Stimulated activated naive B cell treated with anti-CD40 and anti-IgM and Interleukin-4, amounts not matched to agents 10 μg/mL and 1 μg/mL and 100 μg/mL, for 72 hours (primary cell): Measurements from ENCODE around the gene CRKL.
"Not testable (repeated sequence)": the region's sequence is repeated elsewhere in the genome, so short reads cannot be mapped to it uniquely, and the experiment has no call there.

ENCODE experiments used
- ATAC-seq, 2 donors: fragments of 150-1000 bp; cut with Tn5 transposase; replicated peaks; 2 replicates each; pipeline ENCODE4 v1.10.0; 2021; ENCODE audit warnings: moderate library complexity in 1 of 2
- DNase-seq: peaks from one replicate; pipeline ENCODE4 v3.0.0; 2021
- H3K27ac Mint-ChIP-seq: one replicate; pipeline ENCODE4 v1.8.0; 2022; ENCODE audit warnings: mild to moderate bottlenecking, mixed read lengths
- H3K27me3 Mint-ChIP-seq, 2 donors: one replicate each; pipeline ENCODE4 v1.8.0; 2022; ENCODE audit warnings: mixed read lengths in 2 of 2
- H3K36me3 Mint-ChIP-seq, 2 donors: one replicate each; pipeline ENCODE4 v1.8.0; 2022; ENCODE audit warnings: mixed read lengths in 2 of 2, mild to moderate bottlenecking in 1 of 2
- H3K4me1 Mint-ChIP-seq, 2 donors: one replicate each; pipeline ENCODE4 v1.8.0; 2022; ENCODE audit warnings: mixed read lengths in 2 of 2, mild to moderate bottlenecking in 1 of 2
- H3K4me3 Mint-ChIP-seq, 2 donors: one replicate each; pipeline ENCODE4 v1.8.0; 2022; ENCODE audit warnings: mild to moderate bottlenecking in 2 of 2, mixed read lengths in 2 of 2, moderate library complexity in 1 of 2
- H3K9me3 Mint-ChIP-seq, 2 donors: one replicate each; pipeline ENCODE4 v1.8.0; 2022; ENCODE audit warnings: mixed read lengths in 2 of 2, mild to moderate bottlenecking in 1 of 2

The CRKL gene

GRCh38 chr22:20887375-20887774 is 29.8 kb upstream of the CRKL start:
- DNase-seq (no peak), ATAC-seq (no peak)
- peaks cover 38 to 47% of the 10 kb centered on the region in 2 donors for H3K36me3 Mint-ChIP-seq
- H3K9me3 Mint-ChIP-seq, result no peaks in the 10 kb centered on the region
- no peak overlapping the region for H3K27ac Mint-ChIP-seq
- no peak overlapping the region for H3K4me3 Mint-ChIP-seq
- peaks cover 2 to 8% of the 10 kb centered on the region in 2 donors for H3K4me1 Mint-ChIP-seq
- no peaks in the 10 kb centered on the region for H3K27me3 Mint-ChIP-seq

- Mint-ChIP-seq H3K27ac (no peak overlapping the region), H3K36me3 (peaks cover 28 to 36% of the 10 kb centered on the region in 2 donors), H3K4me3 (no peak overlapping the region)
Measured at GRCh38 chr22:20889025-20889704, 28.0 kb upstream of the CRKL start.

GRCh38 chr22:20889904-20890540 is 27.2 kb upstream of the CRKL start:
- DNase-seq (no peak), ATAC-seq (no peak)
- Mint-ChIP-seq H3K36me3 (peaks cover 24 to 29% of the 10 kb centered on the region in 2 donors), H3K27me3 (no peaks in the 10 kb centered on the region), H3K4me3 (no peak overlapping the region), H3K27ac (no peak overlapping the region), H3K9me3 (no peaks in the 10 kb centered on the region), H3K4me1 (peaks cover 2 to 8% of the 10 kb centered on the region in 2 donors)

More at GRCh38 chr22:20889025-20889704, 28.0 kb upstream of the CRKL start:
- Mint-ChIP-seq H3K4me1 (peaks cover 2 to 8% of the 10 kb centered on the region in 2 donors), H3K27me3 (no peaks in the 10 kb centered on the region), H3K9me3 (no peaks in the 10 kb centered on the region)
- no peak for ATAC-seq
- no peak for DNase-seq

GRCh38 chr22:20890975-20891374 is 26.2 kb upstream of the CRKL start:
- Mint-ChIP-seq H3K36me3 (peaks cover 17 to 21% of the 10 kb centered on the region in 2 donors), H3K27ac (no peak overlapping the region), H3K4me3 (no peak overlapping the region), H3K9me3 (no peaks in the 10 kb centered on the region), H3K27me3 (no peaks in the 10 kb centered on the region), H3K4me1 (no peaks in the 10 kb centered on the region)
- DNase-seq (no peak), ATAC-seq (no peak)

GRCh38 chr22:20897737-20898136 is 19.5 kb upstream of the CRKL start:
- H3K4me3 Mint-ChIP-seq, DNase-seq: not testable (repeated sequence)

GRCh38 chr22:20899827-20900423 is 17.3 kb upstream of the CRKL start:
- DNase-seq (no peak), ATAC-seq (no peak)
- Mint-ChIP-seq H3K4me1 (no peaks in the 10 kb centered on the region), H3K9me3 (no peaks in the 10 kb centered on the region), H3K27me3 (no peaks in the 10 kb centered on the region), H3K4me3 (no peak overlapping the region), H3K27ac (no peak overlapping the region), H3K36me3 (no peaks in the 10 kb centered on the region)

More at GRCh38 chr22:20897737-20898136, 19.5 kb upstream of the CRKL start:
- not testable (repeated sequence) for ATAC-seq, H3K27me3 Mint-ChIP-seq, H3K27ac Mint-ChIP-seq, H3K9me3 Mint-ChIP-seq, H3K4me1 Mint-ChIP-seq, H3K36me3 Mint-ChIP-seq

- H3K27me3 Mint-ChIP-seq, H3K9me3 Mint-ChIP-seq, H3K4me1 Mint-ChIP-seq, H3K36me3 Mint-ChIP-seq, ATAC-seq, H3K4me3 Mint-ChIP-seq, DNase-seq, H3K27ac Mint-ChIP-seq: not testable (repeated sequence)
Measured at GRCh38 chr22:20901093-20902033, 15.8 kb upstream of the CRKL start.

GRCh38 chr22:20903093-20903492 is 14.1 kb upstream of the CRKL start:
- ATAC-seq, result no peak
- Mint-ChIP-seq H3K36me3 (no peaks in the 10 kb centered on the region), H3K9me3 (no peaks in the 10 kb centered on the region), H3K27me3 (no peaks in the 10 kb centered on the region), H3K27ac (no peak overlapping the region), H3K4me3 (no peak overlapping the region), H3K4me1 (no peaks in the 10 kb centered on the region)
- no peak for DNase-seq

GRCh38 chr22:20904008-20904979 is 12.9 kb upstream of the CRKL start:
- H3K27ac Mint-ChIP-seq, result no peak overlapping the region
- no peaks in the 10 kb centered on the region for H3K4me1 Mint-ChIP-seq
- H3K4me3 Mint-ChIP-seq, result no peak overlapping the region
- ATAC-seq (no peak), DNase-seq (no peak)
- H3K36me3 Mint-ChIP-seq, result no peaks in the 10 kb centered on the region
- H3K9me3 Mint-ChIP-seq, result no peaks in the 10 kb centered on the region
- no peaks in the 10 kb centered on the region for H3K27me3 Mint-ChIP-seq

GRCh38 chr22:20904980-20905355 is 12.2 kb upstream of the CRKL start:
- Mint-ChIP-seq H3K36me3 (no peaks in the 10 kb centered on the region), H3K9me3 (no peaks in the 10 kb centered on the region), H3K27ac (no peak overlapping the region), H3K27me3 (no peaks in the 10 kb centered on the region), H3K4me3 (no peak overlapping the region), H3K4me1 (no peaks in the 10 kb centered on the region)
- DNase-seq, result no peak
- ATAC-seq, result no peak

GRCh38 chr22:20905415-20906386 is 11.5 kb upstream of the CRKL start:
- DNase-seq (no peak), ATAC-seq (no peak)
- Mint-ChIP-seq H3K27ac (no peak overlapping the region), H3K36me3 (no peaks in the 10 kb centered on the region), H3K27me3 (no peaks in the 10 kb centered on the region), H3K4me1 (no peaks in the 10 kb centered on the region), H3K9me3 (no peaks in the 10 kb centered on the region), H3K4me3 (no peak overlapping the region)

- H3K4me3 Mint-ChIP-seq, result no peak overlapping the region
- H3K36me3 Mint-ChIP-seq, result no peaks in the 10 kb centered on the region
- no peaks in the 10 kb centered on the region for H3K4me1 Mint-ChIP-seq
- H3K27ac Mint-ChIP-seq, result no peak overlapping the region
- ATAC-seq (no peak), DNase-seq (no peak)
- no peaks in the 10 kb centered on the region for H3K27me3 Mint-ChIP-seq
- no peaks in the 10 kb centered on the region for H3K9me3 Mint-ChIP-seq
Measured at GRCh38 chr22:20906387-20906767, 10.8 kb upstream of the CRKL start.
